ENCODE data around the gene GTPBP4.

DNA sequence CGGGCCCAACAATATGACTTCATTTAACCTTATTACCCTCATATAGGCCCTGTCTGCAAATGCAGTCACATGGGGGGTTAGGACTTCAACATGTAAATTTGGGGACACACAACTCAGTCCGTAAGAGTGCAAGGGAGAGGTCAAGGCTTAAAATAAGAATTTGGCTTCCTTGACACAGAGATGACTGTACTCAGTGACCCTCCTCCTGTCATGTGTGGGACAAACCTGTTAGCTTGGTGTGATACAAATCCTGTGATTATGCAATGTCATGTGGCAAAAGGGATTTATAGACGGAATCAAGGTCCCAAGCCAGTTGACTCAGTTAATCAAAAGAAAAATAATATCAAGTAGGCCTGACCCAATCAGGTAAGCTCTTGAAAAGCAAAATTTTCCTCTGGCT lies 25.9 kb upstream of the GTPBP4 start:
- TF ChIP-seq, protein P1, sequence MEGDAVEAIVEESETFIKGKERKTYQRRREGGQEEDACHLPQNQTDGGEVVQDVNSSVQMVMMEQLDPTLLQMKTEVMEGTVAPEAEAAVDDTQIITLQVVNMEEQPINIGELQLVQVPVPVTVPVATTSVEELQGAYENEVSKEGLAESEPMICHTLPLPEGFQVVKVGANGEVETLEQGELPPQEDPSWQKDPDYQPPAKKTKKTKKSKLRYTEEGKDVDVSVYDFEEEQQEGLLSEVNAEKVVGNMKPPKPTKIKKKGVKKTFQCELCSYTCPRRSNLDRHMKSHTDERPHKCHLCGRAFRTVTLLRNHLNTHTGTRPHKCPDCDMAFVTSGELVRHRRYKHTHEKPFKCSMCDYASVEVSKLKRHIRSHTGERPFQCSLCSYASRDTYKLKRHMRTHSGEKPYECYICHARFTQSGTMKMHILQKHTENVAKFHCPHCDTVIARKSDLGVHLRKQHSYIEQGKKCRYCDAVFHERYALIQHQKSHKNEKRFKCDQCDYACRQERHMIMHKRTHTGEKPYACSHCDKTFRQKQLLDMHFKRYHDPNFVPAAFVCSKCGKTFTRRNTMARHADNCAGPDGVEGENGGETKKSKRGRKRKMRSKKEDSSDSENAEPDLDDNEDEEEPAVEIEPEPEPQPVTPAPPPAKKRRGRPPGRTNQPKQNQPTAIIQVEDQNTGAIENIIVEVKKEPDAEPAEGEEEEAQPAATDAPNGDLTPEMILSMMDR (IDR thresholded peaks at IDR 0.05), result no peak
- no peak for TF ChIP-seq POLR2A (IDR thresholded peaks at IDR 0.05)
- no peak for TF ChIP-seq EP300 (IDR thresholded peaks at IDR 0.05)
- no peak for TF ChIP-seq POLR2AphosphoS5 (IDR thresholded peaks at IDR 0.05)

All from gastroesophageal sphincter (tissue), 3 donors.